Sigmoid colon (tissue), 4 donors: ENCODE results near the gene C1GALT1.
A peak's percentile ranks its signal among the peaks of the same experiment; 100 is the strongest.

Experiments
- CTCF ChIP-seq, 4 experiments: fragments of 450-650 bp in 3 of 4; fragments of 200-600 bp in 1 of 4; IDR thresholded peaks; one replicate each; pipeline ENCODE4 v1.5.1; 2016 to 2019; ENCODE audit warnings: antibody characterized with exemption in 4 of 4, mild to moderate bottlenecking in 3 of 4, moderate library complexity in 2 of 4
- EP300 ChIP-seq, 4 donors: sonication (generic); formaldehyde crosslinking; IDR thresholded peaks; one replicate each; pipeline ENCODE4 v1.6.1; 2017; ENCODE audit warnings: antibody characterized with exemption in 4 of 4
- POLR2A ChIP-seq, 2 donors: fragments of 450-650 bp; IDR thresholded peaks; one replicate each; pipeline ENCODE4 v1.6.1; 2016; ENCODE audit warnings: antibody characterized with exemption in 2 of 2, mild to moderate bottlenecking in 2 of 2, moderate library complexity in 2 of 2
- POLR2AphosphoS5 ChIP-seq, 4 donors: sonication (generic); formaldehyde crosslinking; IDR thresholded peaks; one replicate each; pipeline ENCODE4 v1.6.1; 2017; ENCODE audit warnings: antibody characterized with exemption in 4 of 4

DNA sequence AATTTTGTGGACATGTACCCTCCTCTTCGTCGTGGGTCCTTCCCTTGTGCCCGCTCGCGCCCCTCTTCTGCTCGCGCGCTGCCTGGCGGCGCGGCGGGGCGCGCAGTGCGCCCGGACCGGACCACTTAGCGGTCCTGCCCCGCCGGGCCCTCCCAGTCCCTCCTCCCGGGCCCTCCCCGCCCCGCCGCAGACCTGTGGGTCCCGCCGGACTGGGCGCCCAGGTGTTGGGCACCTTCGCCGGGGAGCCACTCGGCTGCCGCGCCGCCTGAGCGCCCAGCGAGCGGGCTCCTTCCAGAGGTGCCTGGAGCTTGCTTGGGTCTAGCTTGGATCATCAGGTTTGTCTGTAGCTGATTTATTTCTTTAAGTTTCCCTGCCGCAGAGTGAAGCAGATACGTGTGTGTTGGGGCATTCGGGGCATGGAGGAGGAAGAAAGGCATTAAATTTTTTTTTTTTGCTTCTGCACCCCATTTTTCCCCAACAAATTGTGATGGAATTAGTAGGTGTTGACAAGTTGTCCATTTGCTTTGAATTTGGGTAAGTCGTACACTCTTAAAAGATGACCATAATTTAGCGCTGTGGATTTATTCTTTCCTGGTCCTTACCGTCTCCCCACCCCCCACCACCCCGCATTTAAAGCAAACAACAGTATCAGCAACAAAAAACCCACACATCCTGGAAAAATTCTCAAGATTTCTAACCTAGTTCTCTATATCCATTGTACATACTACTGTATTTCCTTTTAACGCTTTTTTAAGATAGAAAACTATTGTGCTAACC, 905 bp downstream of the C1GALT1 start:
- TF ChIP-seq CTCF (IDR thresholded peaks at IDR 0.05) (no peak), EP300 (IDR thresholded peaks at IDR 0.05) (no peak), POLR2A (IDR thresholded peaks at IDR 0.05) (peak in 1 of 2 donors; percentile 2), POLR2AphosphoS5 (IDR thresholded peaks at IDR 0.05) (no peak)
